Esophagus muscularis mucosa (tissue), 4 donors: Measurements from ENCODE around the gene TOMM20. TPM values are rescaled to one million over a fixed set of nuclear protein-coding genes. Genes with fewer than 3 reads are reported as not detected.
"Not testable (repeated sequence)": the region's sequence is repeated elsewhere in the genome, so short reads cannot be mapped to it uniquely, and the experiment has no call there.

Source experiments
- DNase-seq: peaks from one replicate; pipeline ENCODE4 v3.0.0-alpha.2; 2017; ENCODE audit errors: extremely low spot score
- H3K27ac ChIP-seq, 4 donors: fragments of 200-600 bp; sonication (generic); replicated peaks in 1 of 4; 1 replicate in 3 of 4; 2 replicates in 1 of 4; pipeline ENCODE4 v1.5.1; 2016 to 2019; ENCODE audit warnings: mild to moderate bottlenecking in 1 of 4
- H3K27me3 ChIP-seq, 4 donors: fragments of 200-600 bp; sonication (generic); one replicate each; pipeline versions ENCODE4 v1.5.1 to v1.6.0; 2016 to 2019
- H3K36me3 ChIP-seq, 4 donors: fragments of 200-600 bp; sonication (generic); one replicate each; pipeline ENCODE4 v1.5.1; 2016 to 2019
- H3K4me1 ChIP-seq, 4 donors: fragments of 200-600 bp; sonication (generic); one replicate each; pipeline ENCODE4 v1.5.1; 2016 to 2019
- H3K4me3 ChIP-seq, 4 donors: fragments of 200-600 bp; sonication (generic); 1 replicate in 2 of 4; 2 replicates in 2 of 4; pipeline ENCODE4 v1.5.1; 2016 to 2019; ENCODE audit warnings: mild to moderate bottlenecking in 4 of 4, moderate library complexity in 1 of 4
- H3K9me3 ChIP-seq, 4 donors: fragments of 200-600 bp; sonication (generic); 1 replicate in 3 of 4; 2 replicates in 1 of 4; pipeline ENCODE4 v1.5.1; 2016 to 2019
- EP300 ChIP-seq: sonication (generic); formaldehyde crosslinking; IDR thresholded peaks from one replicate; pipeline ENCODE4 v1.6.1; 2017; ENCODE audit warnings: antibody characterized with exemption
- POLR2A ChIP-seq: fragments of 450-650 bp; IDR thresholded peaks from one replicate; pipeline ENCODE4 v1.6.1; 2017; ENCODE audit warnings: antibody characterized with exemption, moderate library complexity, mild to moderate bottlenecking, low read depth
- POLR2AphosphoS5 ChIP-seq, 2 donors: sonication (generic); formaldehyde crosslinking; IDR thresholded peaks; one replicate each; pipeline ENCODE4 v1.6.1; 2017; ENCODE audit warnings: antibody characterized with exemption in 2 of 2
- WGBS: methylation state at CpG from one replicate; pipeline ENCODE4 v1.1.5; 2018; 5-methylcytosine and 5-hydroxymethylcytosine counted together
- intact Hi-C: fragments of 100-400 bp; cut with DNase I; formaldehyde crosslinking; loops from one replicate; pipeline ENCODE4 v1.15.1; 2023
- total RNA-seq, 4 donors: library from RNA; depleted of rRNA; stranded (reverse); fragments of >200 nt; gene quantifications; one replicate each; pipeline versions ENCODE4 v1.1.0 to v1.2.1, GENCODE V29; 2016
- TF ChIP-seq, protein P1 (sequence below), 3 experiments: fragments of 200-600 bp in 2 of 3; fragments of 450-650 bp in 1 of 3; sonication (generic) in 2 of 3; IDR thresholded peaks; one replicate each; pipeline ENCODE4 v1.5.1; 2017 to 2019; ENCODE audit warnings: antibody characterized with exemption in 3 of 3, mild to moderate bottlenecking in 2 of 3, moderate library complexity in 1 of 3

TOMM20 gene
- total RNA-seq, 4 donors from 2014 or later = 59.7 to 94.3 (median 86.3) TPM

DNA sequence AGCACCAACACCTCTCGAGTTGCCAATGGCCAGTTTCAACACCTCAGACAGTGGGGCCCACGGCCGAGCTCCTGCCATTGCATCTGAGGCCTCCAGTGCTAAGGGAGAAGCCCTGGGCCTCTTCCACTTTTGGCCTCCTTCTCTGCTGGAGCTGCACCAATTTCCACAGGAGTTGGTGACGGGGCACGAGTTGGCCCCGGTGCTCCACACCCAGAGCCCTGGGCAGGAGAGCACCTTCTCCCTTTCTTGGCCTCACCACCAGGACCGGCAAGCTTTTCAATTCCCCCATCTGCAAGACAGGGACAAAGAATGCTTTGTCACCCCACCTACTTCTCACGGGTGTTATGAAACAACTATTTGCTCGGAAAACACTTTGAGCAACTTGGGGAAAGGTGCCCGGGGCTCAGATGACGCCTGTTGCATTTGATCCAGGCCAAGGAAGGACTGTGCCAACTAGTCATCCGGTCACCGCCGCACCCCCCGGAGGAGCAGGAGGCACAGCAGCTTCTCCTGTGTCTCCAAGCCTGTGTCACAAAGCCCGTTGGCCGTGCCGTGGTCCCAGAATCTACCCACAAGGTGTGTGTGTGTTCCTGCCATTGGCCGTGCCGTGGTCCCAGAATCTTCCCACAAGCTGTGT, 55.2 kb downstream of the TOMM20 start:
- H3K27me3 ChIP-seq = no peaks in the 10 kb centered on the region
- H3K36me3 ChIP-seq = no peaks in the 10 kb centered on the region
- no peaks in the 10 kb centered on the region for H3K9me3 ChIP-seq
- TF ChIP-seq POLR2AphosphoS5 (IDR thresholded peaks at IDR 0.05) (no peak), POLR2A (no peak), EP300 (no peak)
- TF ChIP-seq, protein P1, sequence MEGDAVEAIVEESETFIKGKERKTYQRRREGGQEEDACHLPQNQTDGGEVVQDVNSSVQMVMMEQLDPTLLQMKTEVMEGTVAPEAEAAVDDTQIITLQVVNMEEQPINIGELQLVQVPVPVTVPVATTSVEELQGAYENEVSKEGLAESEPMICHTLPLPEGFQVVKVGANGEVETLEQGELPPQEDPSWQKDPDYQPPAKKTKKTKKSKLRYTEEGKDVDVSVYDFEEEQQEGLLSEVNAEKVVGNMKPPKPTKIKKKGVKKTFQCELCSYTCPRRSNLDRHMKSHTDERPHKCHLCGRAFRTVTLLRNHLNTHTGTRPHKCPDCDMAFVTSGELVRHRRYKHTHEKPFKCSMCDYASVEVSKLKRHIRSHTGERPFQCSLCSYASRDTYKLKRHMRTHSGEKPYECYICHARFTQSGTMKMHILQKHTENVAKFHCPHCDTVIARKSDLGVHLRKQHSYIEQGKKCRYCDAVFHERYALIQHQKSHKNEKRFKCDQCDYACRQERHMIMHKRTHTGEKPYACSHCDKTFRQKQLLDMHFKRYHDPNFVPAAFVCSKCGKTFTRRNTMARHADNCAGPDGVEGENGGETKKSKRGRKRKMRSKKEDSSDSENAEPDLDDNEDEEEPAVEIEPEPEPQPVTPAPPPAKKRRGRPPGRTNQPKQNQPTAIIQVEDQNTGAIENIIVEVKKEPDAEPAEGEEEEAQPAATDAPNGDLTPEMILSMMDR (IDR thresholded peaks at IDR 0.05) = no peak
- intact Hi-C loops = loop anchor here (5.0 kb wide), 2 partner anchors 71 to 456 kb away; no protein-coding TSS in a partner anchor
- peak overlapping the region; percentile 83 to 89 (median 84) for H3K27ac ChIP-seq
- H3K4me1 ChIP-seq = peaks cover 58 to 66% (median 64%) of the 10 kb centered on the region in 4 donors
- no peak for DNase-seq
- WGBS = 77% methylated on average over 20 of the region's 20 CpGs
- no peak overlapping the region for H3K4me3 ChIP-seq

DNA sequence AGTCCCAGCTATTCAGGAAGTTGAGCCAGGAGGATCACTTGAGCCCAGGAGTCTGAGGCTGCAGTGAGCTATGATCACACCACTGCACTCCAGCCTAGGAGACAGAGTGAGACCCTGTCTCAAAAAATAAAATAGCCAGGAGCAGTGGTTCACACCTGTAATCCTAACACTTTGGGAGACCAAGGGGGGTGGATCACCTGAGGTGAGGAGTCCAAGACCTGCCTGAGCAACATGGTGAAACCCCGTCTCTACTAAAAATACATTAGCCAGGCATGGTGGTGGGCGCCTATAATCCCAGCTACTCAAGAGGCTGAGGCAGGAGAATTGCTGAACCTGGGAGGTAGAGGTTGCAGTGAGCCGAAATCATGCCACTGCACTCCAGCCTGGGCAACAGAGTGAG, 56.1 kb downstream of the TOMM20 start:
- not testable (repeated sequence) for H3K27me3 ChIP-seq, H3K4me3 ChIP-seq, H3K36me3 ChIP-seq, DNase-seq, H3K9me3 ChIP-seq
- Histone ChIP-seq H3K27ac (peak overlapping the region in 3 of 4 donors; percentile 27 to 89 (median 83)), H3K4me1 (peaks cover 65 to 68% (median 67%) of the 10 kb centered on the region in 4 donors)
- whole genome bisulfite sequencing = 96% methylated on average over 3 of the region's 3 CpGs
- intact Hi-C loops = loop anchor here (5.0 kb wide), 2 partner anchors 70 to 455 kb away; no protein-coding TSS in a partner anchor

- H3K36me3 ChIP-seq = no peaks in the 10 kb centered on the region
- 90% methylated on average over 6 of the region's 6 CpGs for WGBS
- peak overlapping the region in 2 of 4 donors; percentile 27 to 89 for H3K27ac ChIP-seq
- TF ChIP-seq POLR2AphosphoS5 (IDR thresholded peaks at IDR 0.05) (no peak), POLR2A (no peak), EP300 (no peak)
- TF ChIP-seq, protein P1 (IDR thresholded peaks at IDR 0.05) = no peak
- intact Hi-C loops = loop anchor here (5.0 kb wide), 2 partner anchors 70 to 455 kb away; no protein-coding TSS in a partner anchor
- no peak overlapping the region for H3K4me3 ChIP-seq
- peaks cover 65 to 72% (median 68%) of the 10 kb centered on the region in 4 donors for H3K4me1 ChIP-seq
- no peak for DNase-seq
- H3K9me3 ChIP-seq = no peaks in the 10 kb centered on the region
- H3K27me3 ChIP-seq = no peaks in the 10 kb centered on the region
Observed at GRCh38 chr1:235072096-235072495, 56.5 kb downstream of the TOMM20 start.

DNA sequence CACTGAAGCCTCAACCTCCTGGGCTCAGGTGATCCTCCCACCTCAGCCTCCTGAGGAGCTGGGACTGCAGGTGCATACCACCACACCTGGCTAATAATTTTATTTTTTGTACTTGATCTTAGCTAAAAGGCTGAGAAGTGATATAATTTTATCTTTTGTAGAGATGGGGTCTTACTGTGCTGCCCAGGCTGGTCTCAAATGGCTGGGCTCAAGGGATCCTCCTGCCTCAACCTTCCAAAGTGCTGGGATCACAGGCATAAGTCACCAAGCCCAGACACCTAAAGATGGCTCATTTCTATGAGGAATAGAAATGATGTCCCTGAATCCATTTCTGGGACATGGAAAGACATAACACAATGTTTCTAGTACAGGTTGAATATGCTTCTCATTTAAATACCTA, 57.8 kb downstream of the TOMM20 start:
- H3K4me3 ChIP-seq = no peak overlapping the region
- peaks cover 58 to 68% (median 59%) of the 10 kb centered on the region in 4 donors for H3K4me1 ChIP-seq
- H3K9me3 ChIP-seq = no peaks in the 10 kb centered on the region
- H3K27me3 ChIP-seq = no peaks in the 10 kb centered on the region
- DNase-seq = no peak
- intact Hi-C loops = loop anchor here (5.0 kb wide), 2 partner anchors 69 to 454 kb away; no protein-coding TSS in a partner anchor
- H3K27ac ChIP-seq = no peak overlapping the region
- TF ChIP-seq, protein P1 (IDR thresholded peaks at IDR 0.05) = no peak
- TF ChIP-seq POLR2AphosphoS5 (IDR thresholded peaks at IDR 0.05) = no peak
- no peaks in the 10 kb centered on the region for H3K36me3 ChIP-seq

GRCh38 chr1:235069577-235070563, 58.8 kb downstream of the TOMM20 start:
- Histone ChIP-seq H3K36me3 (no peaks in the 10 kb centered on the region), H3K27ac (peak overlapping the region in 3 of 4 donors; percentile 30 to 54 (median 40)), H3K9me3 (no peaks in the 10 kb centered on the region), H3K4me3 (no peak overlapping the region), H3K27me3 (no peaks in the 10 kb centered on the region), H3K4me1 (peaks cover 48 to 59% (median 50%) of the 10 kb centered on the region in 4 donors)
- no peak for DNase-seq
- TF ChIP-seq EP300 = no peak
- TF ChIP-seq POLR2A = no peak
- peak; percentile 51 to 54 for TF ChIP-seq POLR2AphosphoS5 (IDR thresholded peaks at IDR 0.05)
- TF ChIP-seq, protein P1 (IDR thresholded peaks at IDR 0.05) = no peak
- intact Hi-C loops = loop anchor here (5.0 kb wide), 3 partner anchors 58 to 453 kb away; no protein-coding TSS in a partner anchor
- 56% methylated on average over 17 of the region's 34 CpGs for WGBS
